RWPE1 (cell line): ENCODE measurements around the gene TDRD15.
"Not testable (repeated sequence)": the region's sequence is repeated elsewhere in the genome, so short reads cannot be mapped to it uniquely, and the experiment has no call there.

Experiments used
- CTCF ChIA-PET: fragments of 350-600 bp; sonication (Branson Sonifier 250); formaldehyde crosslinking; extraction: SDS; loops from one replicate; lab custom pipeline; 2021; lab: Yijun Ruan, JAX
- POLR2A ChIA-PET: fragments of 400-600 bp; formaldehyde crosslinking; extraction: SDS; loops from one replicate; lab custom pipeline; 2020; ENCODE audit warnings: antibody characterized with exemption; ENCODE audit not compliant: low non-redundant PET; lab: Yijun Ruan, JAX
- DNase-seq: peaks from one replicate; pipeline ENCODE4 v3.0.0; 2012; ENCODE audit warnings: low spot score
- H3K27ac ChIP-seq: fragments of 450-650 bp; 2 replicates; pipeline ENCODE4 v1.5.1; 2017
- TF ChIP-seq, protein P1 (sequence below): fragments of 450-650 bp; conservative IDR thresholded peaks from 2 replicates; pipeline ENCODE4 v1.5.1; 2017; ENCODE audit warnings: low read depth, mild to moderate bottlenecking

TDRD15 gene

DNA sequence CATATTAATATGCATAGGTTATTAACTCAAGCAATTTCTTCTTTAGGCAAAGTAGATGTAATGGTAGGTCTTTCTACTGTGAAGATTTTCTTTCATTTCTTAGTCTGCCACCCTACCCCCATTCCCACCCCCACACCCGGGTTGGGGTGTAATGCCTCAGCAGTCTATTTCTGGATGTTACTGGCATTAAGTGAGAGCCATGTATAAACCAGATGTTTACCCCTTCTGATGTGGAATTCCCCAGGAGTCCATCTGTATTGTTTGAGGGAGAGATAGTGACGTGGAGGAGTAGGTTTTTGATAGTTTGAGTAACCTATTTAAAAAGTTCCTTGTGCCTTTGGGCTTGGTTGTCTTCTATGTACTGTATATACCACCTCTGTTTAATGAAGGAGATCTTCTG, 11.8 kb downstream of the TDRD15 start:
- CTCF ChIA-PET = no interaction called here
- TF ChIP-seq, protein P1, sequence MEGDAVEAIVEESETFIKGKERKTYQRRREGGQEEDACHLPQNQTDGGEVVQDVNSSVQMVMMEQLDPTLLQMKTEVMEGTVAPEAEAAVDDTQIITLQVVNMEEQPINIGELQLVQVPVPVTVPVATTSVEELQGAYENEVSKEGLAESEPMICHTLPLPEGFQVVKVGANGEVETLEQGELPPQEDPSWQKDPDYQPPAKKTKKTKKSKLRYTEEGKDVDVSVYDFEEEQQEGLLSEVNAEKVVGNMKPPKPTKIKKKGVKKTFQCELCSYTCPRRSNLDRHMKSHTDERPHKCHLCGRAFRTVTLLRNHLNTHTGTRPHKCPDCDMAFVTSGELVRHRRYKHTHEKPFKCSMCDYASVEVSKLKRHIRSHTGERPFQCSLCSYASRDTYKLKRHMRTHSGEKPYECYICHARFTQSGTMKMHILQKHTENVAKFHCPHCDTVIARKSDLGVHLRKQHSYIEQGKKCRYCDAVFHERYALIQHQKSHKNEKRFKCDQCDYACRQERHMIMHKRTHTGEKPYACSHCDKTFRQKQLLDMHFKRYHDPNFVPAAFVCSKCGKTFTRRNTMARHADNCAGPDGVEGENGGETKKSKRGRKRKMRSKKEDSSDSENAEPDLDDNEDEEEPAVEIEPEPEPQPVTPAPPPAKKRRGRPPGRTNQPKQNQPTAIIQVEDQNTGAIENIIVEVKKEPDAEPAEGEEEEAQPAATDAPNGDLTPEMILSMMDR = no peak
- no peak for DNase-seq
- POLR2A ChIA-PET = no interaction called here
- H3K27ac ChIP-seq = no peak overlapping the region

DNA sequence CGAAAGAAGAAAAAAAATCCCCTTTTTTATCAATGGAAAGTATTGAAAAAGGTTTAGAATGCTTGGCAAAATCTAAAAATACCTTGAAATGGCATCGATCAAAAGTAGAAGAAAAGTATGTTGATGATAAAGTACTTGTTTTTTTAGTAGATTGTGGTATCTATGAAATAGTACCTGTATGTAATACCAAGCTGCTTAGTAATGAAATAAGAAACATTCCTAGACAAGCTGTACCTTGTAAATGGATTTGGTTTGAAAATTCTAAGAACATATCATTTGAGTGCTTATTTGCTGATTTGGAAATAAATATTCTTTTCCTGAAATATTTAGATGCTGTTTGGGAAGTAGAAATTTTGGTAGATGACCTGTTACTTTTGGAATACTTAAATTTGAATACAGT, 18.4 kb downstream of the TDRD15 start:
- no peak for DNase-seq
- CTCF ChIA-PET = no interaction called here
- POLR2A ChIA-PET = no interaction called here
- TF ChIP-seq, protein P1 = no peak
- H3K27ac ChIP-seq = no peak overlapping the region

DNA sequence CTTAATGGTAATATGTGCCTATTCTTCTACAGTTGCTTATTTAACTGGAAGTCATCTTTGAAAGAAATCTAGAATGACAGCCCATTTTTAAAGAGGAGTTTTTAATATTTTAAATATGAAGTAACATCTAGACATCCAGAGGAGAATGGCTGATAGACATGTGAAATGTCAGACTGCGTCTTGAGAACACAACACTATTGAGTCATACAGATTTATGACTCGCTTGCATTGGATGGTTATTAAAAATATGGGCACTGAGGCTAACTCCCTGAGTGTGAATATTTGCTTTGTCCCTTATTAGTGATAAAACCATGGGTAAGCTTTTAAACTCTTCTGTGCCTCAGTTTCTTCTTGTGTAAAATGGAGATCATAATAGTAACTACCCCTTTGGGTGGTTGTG, 22.9 kb downstream of the TDRD15 start:
- DNase-seq = no peak
- ChIA-PET POLR2A (no interaction called here), CTCF (no interaction called here)
- H3K27ac ChIP-seq = no peak overlapping the region
- TF ChIP-seq, protein P1 = no peak

DNA sequence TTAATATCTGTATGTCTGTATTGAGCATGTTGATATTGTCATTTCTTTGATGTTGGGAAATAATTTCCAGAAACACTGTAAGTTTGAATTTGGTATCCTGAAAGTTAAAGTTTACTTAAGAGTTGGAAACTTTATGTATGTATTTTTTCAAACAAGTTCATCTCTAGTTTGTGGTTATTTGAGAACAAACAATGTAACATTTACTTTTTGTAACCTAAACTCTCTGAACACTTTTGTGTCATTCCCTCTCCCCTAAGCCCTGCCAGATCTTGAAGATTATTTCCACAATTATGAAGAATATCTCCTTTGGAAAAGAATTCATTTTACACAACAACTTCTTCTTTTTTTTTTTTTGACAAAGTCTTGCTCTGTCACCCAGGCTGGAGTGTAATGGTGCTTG, 24.9 kb downstream of the TDRD15 start:
- ChIA-PET POLR2A (no interaction called here), CTCF (no interaction called here)
- TF ChIP-seq, protein P1 = no peak
- H3K27ac ChIP-seq = no peak overlapping the region
- DNase-seq = no peak

DNA sequence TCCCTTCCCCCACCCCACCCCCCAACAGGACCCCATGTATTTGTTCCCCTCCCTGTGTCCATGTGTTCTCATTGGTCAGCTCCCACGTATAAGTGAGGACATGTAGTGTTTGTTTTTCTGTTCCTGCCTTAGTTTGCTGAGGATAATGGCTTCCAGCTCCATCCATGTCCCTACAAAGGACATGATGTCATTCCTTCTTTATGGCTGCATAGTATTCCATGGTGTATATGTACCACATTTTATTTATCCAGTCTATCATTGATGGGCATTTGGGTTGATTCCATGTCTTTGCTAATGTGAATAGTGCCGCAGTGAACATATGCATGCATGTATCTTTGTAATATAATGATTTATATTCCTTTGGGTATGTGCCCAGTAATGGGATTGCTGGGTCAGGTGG, 27.5 kb downstream of the TDRD15 start:
- CTCF ChIA-PET, POLR2A ChIA-PET, H3K27ac ChIP-seq, DNase-seq: not testable (repeated sequence)

DNA sequence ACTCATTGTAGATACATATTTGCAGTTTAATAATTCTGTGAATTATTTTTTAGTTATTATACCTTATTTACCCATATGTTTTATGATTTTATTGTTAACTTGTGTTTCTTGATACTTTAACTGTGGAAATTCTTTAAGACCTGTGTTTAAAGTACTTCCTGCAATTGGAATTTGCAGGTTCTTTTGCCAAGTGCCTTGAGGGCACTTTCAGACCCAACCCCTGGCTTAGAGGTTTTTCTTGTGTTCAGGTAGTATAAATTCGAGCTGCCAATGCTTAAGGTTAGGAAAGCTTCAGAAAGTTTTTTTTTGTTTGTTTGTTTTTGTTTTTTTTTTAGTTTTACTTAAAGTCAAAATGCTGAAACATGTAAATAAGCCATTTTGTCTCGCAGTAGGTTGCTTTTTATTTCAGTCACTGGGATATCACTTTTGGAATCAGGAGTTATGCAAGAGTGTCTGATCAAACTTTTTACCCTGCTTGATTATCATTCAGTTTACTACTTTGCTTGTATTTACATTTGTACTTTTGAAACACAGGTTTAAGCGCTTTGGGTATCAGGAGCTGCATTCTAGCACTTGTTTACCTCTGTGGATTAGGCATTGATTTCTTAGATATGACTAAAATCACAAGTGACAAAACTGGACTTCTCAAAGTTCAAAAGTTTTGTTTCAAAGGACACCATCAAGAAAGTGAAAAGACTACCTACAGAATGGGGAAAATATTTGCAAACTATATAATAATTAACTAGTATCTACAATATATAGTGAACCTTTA, 31.8 kb downstream of the TDRD15 start:
- ChIA-PET POLR2A (no interaction called here), CTCF (interaction anchor here (0.6 kb wide), 1 partner anchor 1265 kb away, joined by 4 read pairs; no protein-coding TSS in a partner anchor)
- no peak for DNase-seq
- TF ChIP-seq, protein P1 = no peak
- no peak overlapping the region for H3K27ac ChIP-seq

DNA sequence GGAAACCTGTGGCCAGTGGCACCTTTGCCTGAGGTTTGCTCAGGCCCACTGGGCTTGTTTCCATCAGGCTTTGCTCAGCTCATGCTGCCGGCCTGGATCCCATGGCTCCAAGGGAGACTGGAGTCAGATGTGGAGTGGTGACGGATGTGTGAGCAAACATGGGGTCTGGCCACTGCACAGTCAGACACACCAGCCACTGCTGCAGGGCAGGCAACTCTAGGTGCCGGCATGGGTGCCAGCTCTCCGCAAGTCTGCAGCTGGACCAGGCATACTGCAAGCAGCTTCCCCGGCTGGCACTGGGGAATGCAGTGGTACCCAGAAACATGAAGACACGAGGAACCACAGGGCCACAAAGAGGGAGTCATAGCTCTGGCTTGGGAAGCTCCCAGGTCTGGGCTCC, 37.4 kb downstream of the TDRD15 start:
- ChIA-PET POLR2A (no interaction called here), CTCF (interaction anchor here (0.7 kb wide), 1 partner anchor 11 kb away, joined by 4 read pairs; no protein-coding TSS in a partner anchor)
- TF ChIP-seq, protein P1 = no peak
- no peak overlapping the region for H3K27ac ChIP-seq
- no peak for DNase-seq
